PC-9 (cell line): ENCODE data around the gene ITIH2. TPM values are rescaled to one million over a fixed set of nuclear protein-coding genes. Genes with fewer than 3 reads are reported as not detected.
"Not testable (repeated sequence)": the region's sequence is repeated elsewhere in the genome, so short reads cannot be mapped to it uniquely, and the experiment has no call there.

Source experiments
- BruUV-seq: library from RNA; stranded (reverse); fragments of 400-500 nt; replicated peaks from 2 replicates; lab custom pipeline; 2021; lab: Mats Ljungman, UMichigan
- CTCF ChIA-PET: fragments of 300-600 bp; sonication (Branson Sonifier 250); formaldehyde crosslinking; loops from one replicate; lab custom pipeline; 2022; ENCODE audit warnings: antibody characterized with exemption; lab: Charles Lee
- POLR2A ChIA-PET: fragments of 300-600 bp; sonication (Branson Sonifier 250); formaldehyde crosslinking; loops from one replicate; lab custom pipeline; 2022; ENCODE audit warnings: antibody characterized with exemption; ENCODE audit not compliant: unreplicated experiment; lab: Charles Lee
- DNase-seq, 2 experiments: peaks; one replicate each; pipeline versions ENCODE4 v3.0.0 to v3.0.0-alpha.2; 2015 to 2022; ENCODE audit warnings: mixed read lengths in 1 of 2
- H2AFZ ChIP-seq: fragments of 200-600 bp; sonication (generic); 2 replicates; pipeline ENCODE4 v1.8.1; 2017; ENCODE audit warnings: antibody characterized with exemption
- H3F3A ChIP-seq: fragments of 200-600 bp; sonication (generic); 2 replicates; pipeline ENCODE4 v1.8.1; 2017; ENCODE audit warnings: antibody characterized with exemption, mild to moderate bottlenecking, low read depth; ENCODE audit not compliant: insufficient read depth
- H3K27ac ChIP-seq: fragments of 200-600 bp; sonication (generic); 2 replicates; pipeline ENCODE4 v1.6.1; 2016; ENCODE audit warnings: mixed run types
- H3K27me3 ChIP-seq: fragments of 200-600 bp; sonication (generic); 2 replicates; pipeline ENCODE4 v1.6.1; 2016; ENCODE audit warnings: low read depth, mixed run types; ENCODE audit not compliant: insufficient read depth
- H3K36me3 ChIP-seq: fragments of 200-600 bp; sonication (generic); 2 replicates; pipeline ENCODE4 v1.6.1; 2016; ENCODE audit warnings: low read depth, mixed run types
- H3K4me1 ChIP-seq: fragments of 200-600 bp; sonication (generic); replicated peaks from 2 replicates; pipeline ENCODE4 v1.6.1; 2016; ENCODE audit warnings: mixed run types; ENCODE audit not compliant: insufficient read depth
- H3K4me2 ChIP-seq: fragments of 200-600 bp; sonication (generic); 2 replicates; pipeline ENCODE4 v1.6.1; 2017; ENCODE audit warnings: mixed run types
- H3K4me3 ChIP-seq: fragments of 200-600 bp; sonication (generic); 2 replicates; pipeline ENCODE4 v1.6.1; 2016; ENCODE audit warnings: mixed run types
- H3K79me2 ChIP-seq: fragments of 200-600 bp; sonication (generic); 2 replicates; pipeline ENCODE4 v1.6.1; 2017; ENCODE audit warnings: low read depth, mixed run types
- H3K9me2 ChIP-seq: fragments of 200-600 bp; sonication (generic); 2 replicates; pipeline ENCODE4 v1.8.1; 2017; ENCODE audit warnings: mild to moderate bottlenecking; ENCODE audit not compliant: insufficient read depth
- H3K9me3 ChIP-seq: fragments of 200-600 bp; sonication (generic); 2 replicates; pipeline ENCODE4 v1.8.1; 2016; ENCODE audit warnings: low read depth; ENCODE audit not compliant: insufficient read depth
- H4K20me1 ChIP-seq: fragments of 200-600 bp; sonication (generic); 2 replicates; pipeline ENCODE4 v1.8.1; 2017; ENCODE audit not compliant: insufficient read depth
- EZH2 ChIP-seq: fragments of 200-600 bp; sonication (generic); IDR thresholded peaks from 2 replicates; pipeline ENCODE4 v1.8.0; 2017; ENCODE audit warnings: antibody characterized with exemption, low read depth
- intact Hi-C: fragments of 100-400 bp; cut with micrococcal nuclease; formaldehyde crosslinking; loops from one replicate; pipeline ENCODE4 v1.10.0; 2022; ENCODE audit not compliant: unreplicated experiment
- total RNA-seq: library from RNA; stranded (reverse); gene quantifications from 2 replicates; pipeline ENCODE4 v1.2.3, GENCODE V29; 2021
- TF ChIP-seq, protein P1 (sequence below): fragments of 200-600 bp; sonication (generic); conservative IDR thresholded peaks from 2 replicates; pipeline ENCODE4 v1.6.1; 2017; ENCODE audit warnings: mixed run types, antibody characterized with exemption, mild to moderate bottlenecking, moderate library complexity

ITIH2 gene
- total RNA-seq, 1 experiment from 2014 or later, result not detected

DNA sequence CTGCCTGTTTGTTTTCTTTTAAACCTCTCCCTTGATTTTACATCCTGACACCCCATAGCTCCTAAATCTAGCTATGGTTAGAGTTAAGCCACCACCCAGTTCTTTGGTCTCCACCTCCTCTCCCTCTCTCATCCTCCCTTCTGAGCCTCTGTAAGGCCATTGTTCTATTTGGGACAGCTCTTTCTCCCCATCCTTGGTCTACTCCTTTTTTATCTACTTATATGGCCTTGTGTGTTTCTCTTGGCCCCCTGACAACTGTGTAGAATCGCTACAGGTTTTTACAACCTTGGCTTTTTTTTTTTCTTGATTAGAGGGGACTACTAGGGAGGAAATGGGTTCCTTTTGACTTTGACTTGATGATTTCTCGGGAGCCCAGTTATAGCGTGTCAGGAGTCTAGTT lies 33.0 kb upstream of the ITIH2 start:
- no peak for DNase-seq
- no peaks in the 10 kb centered on the region for H3K4me1 ChIP-seq
- no peaks in the 10 kb centered on the region for H4K20me1 ChIP-seq
- no peak overlapping the region for H2AFZ ChIP-seq
- POLR2A ChIA-PET, result no interaction called here
- peaks cover 32% of the 10 kb centered on the region for H3K27me3 ChIP-seq
- no peaks in the 10 kb centered on the region for H3K79me2 ChIP-seq
- no peak overlapping the region for H3K4me3 ChIP-seq
- no peaks in the 10 kb centered on the region for H3K9me2 ChIP-seq
- H3K4me2 ChIP-seq, result no peak overlapping the region
- H3K9me3 ChIP-seq, result no peaks in the 10 kb centered on the region
- no peak overlapping the region for H3K27ac ChIP-seq
- CTCF ChIA-PET, result no interaction called here
- H3K36me3 ChIP-seq, result no peaks in the 10 kb centered on the region
- no peaks in the 10 kb centered on the region for H3F3A ChIP-seq
- BruUV-seq, result no TSS peak
- no peak for TF ChIP-seq EZH2
- TF ChIP-seq, protein P1, sequence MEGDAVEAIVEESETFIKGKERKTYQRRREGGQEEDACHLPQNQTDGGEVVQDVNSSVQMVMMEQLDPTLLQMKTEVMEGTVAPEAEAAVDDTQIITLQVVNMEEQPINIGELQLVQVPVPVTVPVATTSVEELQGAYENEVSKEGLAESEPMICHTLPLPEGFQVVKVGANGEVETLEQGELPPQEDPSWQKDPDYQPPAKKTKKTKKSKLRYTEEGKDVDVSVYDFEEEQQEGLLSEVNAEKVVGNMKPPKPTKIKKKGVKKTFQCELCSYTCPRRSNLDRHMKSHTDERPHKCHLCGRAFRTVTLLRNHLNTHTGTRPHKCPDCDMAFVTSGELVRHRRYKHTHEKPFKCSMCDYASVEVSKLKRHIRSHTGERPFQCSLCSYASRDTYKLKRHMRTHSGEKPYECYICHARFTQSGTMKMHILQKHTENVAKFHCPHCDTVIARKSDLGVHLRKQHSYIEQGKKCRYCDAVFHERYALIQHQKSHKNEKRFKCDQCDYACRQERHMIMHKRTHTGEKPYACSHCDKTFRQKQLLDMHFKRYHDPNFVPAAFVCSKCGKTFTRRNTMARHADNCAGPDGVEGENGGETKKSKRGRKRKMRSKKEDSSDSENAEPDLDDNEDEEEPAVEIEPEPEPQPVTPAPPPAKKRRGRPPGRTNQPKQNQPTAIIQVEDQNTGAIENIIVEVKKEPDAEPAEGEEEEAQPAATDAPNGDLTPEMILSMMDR, result no peak
- intact Hi-C loops, result no loop called here

GRCh38 chr10:7672341-7673134 lies 30.6 kb upstream of the ITIH2 start:
- no peaks in the 10 kb centered on the region for H3K9me2 ChIP-seq
- no peak overlapping the region for H3K4me2 ChIP-seq
- no peaks in the 10 kb centered on the region for H3K4me1 ChIP-seq
- ChIA-PET CTCF (no interaction called here), POLR2A (no interaction called here)
- H4K20me1 ChIP-seq, result no peaks in the 10 kb centered on the region
- no peaks in the 10 kb centered on the region for H3K36me3 ChIP-seq
- intact Hi-C loops, result no loop called here
- TF ChIP-seq EZH2, result no peak
- TF ChIP-seq, protein P1, result no peak
- peaks cover 31% of the 10 kb centered on the region; the same call in 1 of the 2 replicates for H3K27me3 ChIP-seq
- no peak overlapping the region for H3K4me3 ChIP-seq
- BruUV-seq, result no TSS peak
- no peaks in the 10 kb centered on the region for H3K79me2 ChIP-seq
- H3F3A ChIP-seq, result no peaks in the 10 kb centered on the region
- H3K27ac ChIP-seq, result no peak overlapping the region
- H3K9me3 ChIP-seq, result no peaks in the 10 kb centered on the region
- no peak overlapping the region for H2AFZ ChIP-seq
- DNase-seq, result no peak

DNA sequence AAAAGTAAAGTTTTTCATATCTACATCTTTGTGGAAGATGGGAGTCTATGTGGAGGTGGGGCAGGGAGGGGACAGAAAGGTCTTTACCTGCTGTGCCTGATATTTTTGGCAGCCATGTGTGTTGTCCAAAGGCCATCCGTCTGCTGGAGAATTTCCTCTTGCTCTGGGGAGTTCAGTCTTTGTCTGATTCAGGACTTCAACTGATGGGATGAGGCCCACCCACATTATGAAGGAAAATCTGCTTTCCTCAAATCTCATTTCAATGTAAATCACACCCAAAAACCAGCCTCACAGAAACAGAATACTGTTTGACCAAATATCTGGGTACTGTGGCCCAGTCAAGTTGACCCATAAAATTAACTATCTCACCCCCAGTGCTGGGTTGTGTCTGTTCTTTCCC lies 23.9 kb upstream of the ITIH2 start:
- Histone ChIP-seq H3K27me3 (peaks cover 11% of the 10 kb centered on the region; the same call in 1 of the 2 replicates), H3K79me2 (no peaks in the 10 kb centered on the region), H3K4me3 (no peak overlapping the region), H3K4me1 (no peaks in the 10 kb centered on the region), H3K27ac (no peak overlapping the region), H4K20me1 (no peaks in the 10 kb centered on the region), H3K4me2 (no peak overlapping the region), H3K9me3 (no peaks in the 10 kb centered on the region), H3K36me3 (no peaks in the 10 kb centered on the region), H3F3A (no peaks in the 10 kb centered on the region), H2AFZ (no peak overlapping the region), H3K9me2 (no peaks in the 10 kb centered on the region)
- no peak for DNase-seq
- intact Hi-C loops, result no loop called here
- TF ChIP-seq EZH2, result no peak
- TF ChIP-seq, protein P1, result no peak
- POLR2A ChIA-PET, result no interaction called here
- CTCF ChIA-PET, result no interaction called here
- no TSS peak for BruUV-seq

DNA sequence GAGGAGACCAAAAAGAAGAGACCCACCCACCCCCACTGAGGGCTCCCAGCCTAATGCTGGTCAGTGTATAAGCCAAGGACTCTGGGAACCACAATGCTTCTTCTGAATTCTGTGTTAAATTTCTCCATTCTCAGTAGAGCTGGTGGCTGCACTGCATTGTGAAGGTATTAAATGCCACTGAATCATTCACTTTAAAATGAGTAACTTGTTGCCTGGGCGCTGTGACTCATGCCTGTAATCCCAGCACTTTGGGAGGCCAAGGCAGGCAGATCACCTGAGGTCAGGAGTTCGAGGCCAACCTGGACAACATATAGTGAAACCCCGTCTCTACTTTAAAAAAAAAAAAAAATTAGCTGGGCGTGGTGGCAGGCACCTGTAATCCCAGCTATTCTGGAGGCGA lies 23.0 kb upstream of the ITIH2 start:
- CTCF ChIA-PET, BruUV-seq, H3K27ac ChIP-seq, H3K9me3 ChIP-seq, H3K9me2 ChIP-seq, H3K4me2 ChIP-seq, H3K79me2 ChIP-seq, H3F3A ChIP-seq, H3K4me3 ChIP-seq, H2AFZ ChIP-seq, H4K20me1 ChIP-seq, POLR2A ChIA-PET, H3K4me1 ChIP-seq, DNase-seq, H3K36me3 ChIP-seq: not testable (repeated sequence)
- peaks cover 10% of the 10 kb centered on the region; the same call in 1 of the 2 replicates for H3K27me3 ChIP-seq
- intact Hi-C loops, result loop anchor here (10.0 kb wide), 1 partner anchor 1015 kb away; no protein-coding TSS in a partner anchor
